ENCODE results near the gene COL5A1.
"Not testable (repeated sequence)": the region's sequence is repeated elsewhere in the genome, so short reads cannot be mapped to it uniquely, and the experiment has no call there.

The COL5A1 gene

GRCh38 chr9:134707031-134707680 is 65.6 kb downstream of the COL5A1 start:
- DNase-seq: peak in 15 of 51 donors; percentile 5 to 42 (median 19)

GRCh38 chr9:134707731-134708671 is 66.4 kb downstream of the COL5A1 start:
- DNase-seq: no peak

GRCh38 chr9:134708672-134709038 is 67.1 kb downstream of the COL5A1 start:
- no peak for DNase-seq

GRCh38 chr9:134709512-134710270 is 68.1 kb downstream of the COL5A1 start:
- no peak for DNase-seq

- DNase-seq: no peak
These were observed 68.6 kb downstream of the COL5A1 start for GRCh38 chr9:134710271-134710540.

- no peak for DNase-seq
These were observed 69.3 kb downstream of the COL5A1 start for GRCh38 chr9:134710901-134711300.

- DNase-seq: no peak
These were observed 70.6 kb downstream of the COL5A1 start for GRCh38 chr9:134712243-134712642.

- no peak for DNase-seq
These were observed 71.3 kb downstream of the COL5A1 start for GRCh38 chr9:134712926-134713325.

- DNase-seq: not testable (repeated sequence)
These were observed 73.9 kb downstream of the COL5A1 start for GRCh38 chr9:134715536-134715935.

GRCh38 chr9:134716067-134716466 is 74.5 kb downstream of the COL5A1 start:
- DNase-seq: no peak

GRCh38 chr9:134717056-134717455 is 75.5 kb downstream of the COL5A1 start:
- no peak for DNase-seq

- DNase-seq: no peak
These were observed 76.5 kb downstream of the COL5A1 start for GRCh38 chr9:134717924-134718645.

- no peak for DNase-seq
These were observed 77.7 kb downstream of the COL5A1 start for GRCh38 chr9:134719331-134719730.

- DNase-seq: no peak
These were observed 78.6 kb downstream of the COL5A1 start for GRCh38 chr9:134720136-134720753.

- DNase-seq: no peak
These were observed 79.2 kb downstream of the COL5A1 start for GRCh38 chr9:134720796-134721195.

- no peak for DNase-seq
These were observed 79.7 kb downstream of the COL5A1 start for GRCh38 chr9:134721344-134721743.

GRCh38 chr9:134722120-134722701 is 80.6 kb downstream of the COL5A1 start:
- DNase-seq: no peak

GRCh38 chr9:134723037-134723436 is 81.4 kb downstream of the COL5A1 start:
- DNase-seq: no peak

- DNase-seq: no peak
These were observed 82.0 kb downstream of the COL5A1 start for GRCh38 chr9:134723491-134724190.
